Stimulated activated CD4-positive, alpha-beta T cell treated with anti-CD3 and anti-CD28 coated beads, TNF-alpha, amount 100 ng/mL, for 24 hours (primary cell): Measurements from ENCODE around the gene SRGAP2.
"Not testable (repeated sequence)": the region's sequence is repeated elsewhere in the genome, so short reads cannot be mapped to it uniquely, and the experiment has no call there.

Experiments used
- DNase-seq, 3 experiments: peaks; one replicate each; pipeline ENCODE4 v3.0.0-alpha.2; 2020; ENCODE audit warnings: low read depth in 3 of 3

The SRGAP2 gene

GRCh38 chr1:206246129-206246886 is 43.0 kb downstream of the SRGAP2 start:
- DNase-seq, result not testable (repeated sequence)

GRCh38 chr1:206250953-206251681 is 47.8 kb downstream of the SRGAP2 start:
- not testable (repeated sequence) for DNase-seq

GRCh38 chr1:206252680-206253335 is 49.5 kb downstream of the SRGAP2 start:
- not testable (repeated sequence) for DNase-seq
